Neural cell (in vitro differentiated cells): ENCODE measurements around the gene ING4.

Experiments
- POLR2AphosphoS5 ChIP-seq: IDR thresholded peaks from 2 replicates; pipeline ENCODE4 v1.6.1; 2012
- TAF1 ChIP-seq: IDR thresholded peaks from 2 replicates; pipeline ENCODE4 v1.6.1; 2012; ENCODE audit warnings: low read depth
- TF ChIP-seq, protein P1 (sequence below): fragments of 450-650 bp; IDR thresholded peaks from 2 replicates; pipeline ENCODE4 v1.5.1; 2014; ENCODE audit warnings: antibody characterized with exemption, mild to moderate bottlenecking, moderate library complexity; ENCODE audit not compliant: poor library complexity, severe bottlenecking

DNA sequence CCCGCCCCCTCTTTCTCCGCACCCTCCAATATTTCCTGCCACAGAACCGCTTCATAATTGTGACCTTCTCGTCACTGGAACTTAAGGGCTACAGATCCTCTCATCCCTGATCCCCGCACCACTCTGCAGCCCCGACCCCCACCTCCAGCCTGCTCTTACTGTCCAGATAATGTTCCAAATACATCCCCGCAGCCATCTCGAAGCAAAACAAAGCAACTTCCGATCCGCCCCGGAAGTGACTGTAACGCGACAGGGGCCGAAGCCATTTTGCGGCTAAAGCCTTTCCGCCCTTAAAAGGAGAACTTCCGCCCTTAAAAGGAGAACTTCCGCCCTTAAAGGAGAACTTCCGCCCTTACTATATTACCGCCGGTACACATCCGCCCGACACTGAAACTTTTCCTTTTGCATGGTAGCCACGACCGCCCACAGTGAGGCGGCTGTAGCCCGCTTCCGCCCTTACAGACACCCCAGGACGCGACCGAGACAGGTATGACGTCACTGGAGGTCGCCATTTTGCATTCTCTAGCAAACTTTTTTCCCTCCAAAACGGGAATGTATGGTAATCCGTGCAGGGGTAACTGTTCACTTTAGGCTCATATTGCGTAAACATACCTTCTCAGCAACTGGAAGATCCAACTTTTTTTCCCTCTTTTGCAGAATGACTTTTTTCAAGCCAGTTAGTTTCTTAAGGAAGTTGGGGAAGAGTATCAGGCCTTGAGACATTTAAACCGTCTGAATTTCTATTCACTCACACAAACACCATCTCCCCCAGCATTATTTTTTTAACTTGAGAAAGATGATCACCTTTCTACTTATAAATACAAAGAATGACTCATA lies at the start of gene ING4:
- TF ChIP-seq, protein P1, sequence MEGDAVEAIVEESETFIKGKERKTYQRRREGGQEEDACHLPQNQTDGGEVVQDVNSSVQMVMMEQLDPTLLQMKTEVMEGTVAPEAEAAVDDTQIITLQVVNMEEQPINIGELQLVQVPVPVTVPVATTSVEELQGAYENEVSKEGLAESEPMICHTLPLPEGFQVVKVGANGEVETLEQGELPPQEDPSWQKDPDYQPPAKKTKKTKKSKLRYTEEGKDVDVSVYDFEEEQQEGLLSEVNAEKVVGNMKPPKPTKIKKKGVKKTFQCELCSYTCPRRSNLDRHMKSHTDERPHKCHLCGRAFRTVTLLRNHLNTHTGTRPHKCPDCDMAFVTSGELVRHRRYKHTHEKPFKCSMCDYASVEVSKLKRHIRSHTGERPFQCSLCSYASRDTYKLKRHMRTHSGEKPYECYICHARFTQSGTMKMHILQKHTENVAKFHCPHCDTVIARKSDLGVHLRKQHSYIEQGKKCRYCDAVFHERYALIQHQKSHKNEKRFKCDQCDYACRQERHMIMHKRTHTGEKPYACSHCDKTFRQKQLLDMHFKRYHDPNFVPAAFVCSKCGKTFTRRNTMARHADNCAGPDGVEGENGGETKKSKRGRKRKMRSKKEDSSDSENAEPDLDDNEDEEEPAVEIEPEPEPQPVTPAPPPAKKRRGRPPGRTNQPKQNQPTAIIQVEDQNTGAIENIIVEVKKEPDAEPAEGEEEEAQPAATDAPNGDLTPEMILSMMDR = peak; percentile 31
- TF ChIP-seq POLR2AphosphoS5 (peak; percentile 100), TAF1 (peak; percentile 76)
